Stimulated activated CD4-positive, alpha-beta T cell treated with anti-CD3 and anti-CD28 coated beads, Interleukin-1b, Interleukin-23, amount 100 ng/mL, for 1 hour (primary cell): Measurements from ENCODE around the gene GRIA4.

Source experiments
- DNase-seq, 2 donors: peaks; one replicate each; pipeline ENCODE4 v3.0.0-alpha.2; 2020; ENCODE audit warnings: low read depth in 2 of 2

The GRIA4 gene

GRCh38 chr11:105609832-105610781 is at the start of gene GRIA4:
GRIA4 (plus strand) TSS chr11:105610073; CDS start chr11:105610998, 925 bp downstream.
- DNase-seq = no peak

- DNase-seq = no peak
Measured at GRCh38 chr11:105573091-105573490, 36.8 kb upstream of the GRIA4 start.

GRCh38 chr11:105574974-105575373 is 34.9 kb upstream of the GRIA4 start:
- no peak for DNase-seq

DNA sequence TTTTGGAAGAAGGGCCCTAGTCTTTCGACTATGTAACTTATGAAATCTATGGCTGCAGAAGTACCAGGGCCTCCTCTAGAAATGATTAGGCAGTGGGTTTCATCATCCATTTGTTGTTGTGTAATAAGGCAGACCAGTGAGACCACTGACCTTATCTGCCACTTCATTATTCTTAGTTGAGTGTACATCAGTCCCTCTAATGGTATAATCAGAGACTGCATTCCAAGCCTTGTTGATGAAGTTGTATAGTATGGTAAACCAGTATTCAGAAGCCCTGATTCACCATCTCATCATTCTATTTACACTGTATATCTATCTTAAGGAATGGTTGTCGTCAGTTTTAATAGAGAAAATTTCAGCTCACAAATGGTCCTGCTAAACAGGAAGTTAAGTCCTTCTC is 32.2 kb upstream of the GRIA4 start:
- DNase-seq = no peak

DNA sequence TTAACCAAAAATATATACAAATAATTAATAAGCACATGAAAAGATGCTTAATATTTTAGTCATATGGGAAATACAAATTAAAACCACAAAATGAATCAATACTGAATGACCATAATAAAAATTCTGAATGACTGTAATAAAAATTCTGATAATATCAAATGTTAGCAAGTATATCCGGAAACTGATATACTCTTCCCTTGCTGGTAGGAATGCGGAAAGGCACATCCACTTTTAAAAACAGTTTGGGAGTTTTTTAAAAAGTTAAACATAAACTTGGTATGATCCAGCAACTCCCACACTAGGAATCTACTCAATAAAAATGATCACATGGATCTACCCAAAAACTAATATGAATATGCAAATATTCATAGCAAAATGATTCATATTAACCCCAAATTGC is 30.8 kb upstream of the GRIA4 start:
- DNase-seq = no peak

GRCh38 chr11:105582497-105582896 is 27.4 kb upstream of the GRIA4 start:
- no peak for DNase-seq

DNA sequence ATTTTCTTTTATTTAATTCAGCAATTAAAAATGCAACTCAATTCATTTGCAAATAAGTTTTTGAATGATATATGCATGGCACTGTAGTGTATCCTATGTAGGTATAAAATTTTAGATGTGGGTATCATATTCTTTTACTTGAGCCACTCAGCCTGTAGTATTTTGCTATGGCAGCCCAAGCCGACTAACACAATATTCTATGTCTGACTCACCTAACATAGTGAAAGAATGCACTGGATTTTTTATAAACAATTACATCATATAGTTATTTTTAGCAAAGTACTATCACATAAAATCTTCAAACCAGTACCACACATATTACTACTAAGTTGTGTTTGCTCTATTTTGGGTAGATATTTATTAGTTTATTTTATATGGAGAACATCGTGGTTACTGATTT is 21.9 kb upstream of the GRIA4 start:
- no peak for DNase-seq

GRCh38 chr11:105589346-105589745 is 20.5 kb upstream of the GRIA4 start:
- DNase-seq = no peak

- no peak for DNase-seq
Measured at GRCh38 chr11:105592035-105592434, 17.8 kb upstream of the GRIA4 start.

DNA sequence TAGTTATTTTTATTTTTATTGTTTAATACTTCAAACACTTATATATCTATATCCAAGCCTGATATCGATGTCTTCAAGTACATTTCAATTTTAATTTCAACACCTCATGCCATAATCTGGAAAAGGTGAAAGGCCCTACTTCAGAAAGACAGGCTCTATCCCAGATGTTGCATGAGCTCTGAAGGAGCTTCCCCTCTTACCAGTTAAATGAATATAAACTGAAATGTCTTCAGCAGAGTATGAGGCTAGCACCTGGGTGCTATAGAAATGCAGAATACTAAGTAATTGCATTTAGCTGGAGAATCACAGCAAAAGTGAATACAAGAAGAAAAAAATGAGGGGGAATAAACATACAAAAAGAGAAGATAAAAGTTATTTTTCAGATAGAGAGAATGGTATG is 11.5 kb upstream of the GRIA4 start:
- DNase-seq = no peak

DNA sequence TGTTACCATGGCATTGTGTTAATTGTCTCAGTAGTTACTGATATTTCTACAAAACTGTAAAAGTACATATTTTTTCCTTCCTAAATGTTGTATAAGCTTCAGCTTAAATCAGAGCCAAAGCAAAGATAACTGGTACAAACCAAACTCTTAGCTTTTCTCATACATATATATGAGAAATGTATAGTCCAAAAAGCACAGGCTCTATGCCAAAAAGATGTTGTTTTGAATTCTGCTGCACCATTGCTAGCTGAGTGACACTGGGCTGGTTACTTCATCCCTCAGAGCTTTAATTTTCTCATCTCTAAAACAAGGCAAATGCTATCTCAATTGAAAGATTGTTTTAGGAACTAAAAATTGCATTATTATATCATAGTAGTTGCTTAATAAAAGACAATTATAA is 6.7 kb upstream of the GRIA4 start:
- no peak for DNase-seq

- DNase-seq = no peak
Measured at GRCh38 chr11:105609341-105609781, 512 bp upstream of the GRIA4 start.

DNA sequence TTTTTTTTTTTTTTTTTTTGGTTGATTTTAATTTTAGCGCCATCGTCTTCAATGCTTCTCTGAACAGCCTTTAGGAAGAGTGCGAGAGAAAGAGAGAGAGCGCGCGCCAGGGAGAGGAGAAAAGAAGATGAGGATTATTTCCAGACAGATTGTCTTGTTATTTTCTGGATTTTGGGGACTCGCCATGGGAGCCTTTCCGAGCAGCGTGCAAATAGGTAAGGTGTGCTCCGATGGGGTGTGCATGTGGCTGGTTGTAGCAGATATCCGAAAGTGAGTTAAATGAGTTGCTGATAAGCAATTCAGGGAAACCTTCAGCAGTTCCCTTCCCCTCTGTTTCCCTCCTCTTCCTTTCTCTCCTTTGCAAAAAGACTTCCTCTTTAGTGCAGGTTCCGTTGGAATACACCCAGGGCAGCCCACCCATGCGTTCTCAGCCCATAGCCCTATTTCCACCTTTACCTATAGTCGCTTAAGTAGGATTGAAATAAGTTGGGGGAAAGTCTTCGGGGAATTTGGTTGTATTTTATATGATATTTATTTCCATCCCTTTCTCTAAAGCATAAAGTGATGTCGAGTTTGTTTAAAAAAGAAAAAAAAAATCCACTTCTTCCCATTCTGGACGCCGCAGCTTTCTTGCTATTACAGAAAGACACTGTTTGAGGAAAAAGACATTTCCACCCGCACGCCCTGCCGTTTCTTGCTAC is 1.1 kb downstream of the GRIA4 start:
- DNase-seq = no peak

DNA sequence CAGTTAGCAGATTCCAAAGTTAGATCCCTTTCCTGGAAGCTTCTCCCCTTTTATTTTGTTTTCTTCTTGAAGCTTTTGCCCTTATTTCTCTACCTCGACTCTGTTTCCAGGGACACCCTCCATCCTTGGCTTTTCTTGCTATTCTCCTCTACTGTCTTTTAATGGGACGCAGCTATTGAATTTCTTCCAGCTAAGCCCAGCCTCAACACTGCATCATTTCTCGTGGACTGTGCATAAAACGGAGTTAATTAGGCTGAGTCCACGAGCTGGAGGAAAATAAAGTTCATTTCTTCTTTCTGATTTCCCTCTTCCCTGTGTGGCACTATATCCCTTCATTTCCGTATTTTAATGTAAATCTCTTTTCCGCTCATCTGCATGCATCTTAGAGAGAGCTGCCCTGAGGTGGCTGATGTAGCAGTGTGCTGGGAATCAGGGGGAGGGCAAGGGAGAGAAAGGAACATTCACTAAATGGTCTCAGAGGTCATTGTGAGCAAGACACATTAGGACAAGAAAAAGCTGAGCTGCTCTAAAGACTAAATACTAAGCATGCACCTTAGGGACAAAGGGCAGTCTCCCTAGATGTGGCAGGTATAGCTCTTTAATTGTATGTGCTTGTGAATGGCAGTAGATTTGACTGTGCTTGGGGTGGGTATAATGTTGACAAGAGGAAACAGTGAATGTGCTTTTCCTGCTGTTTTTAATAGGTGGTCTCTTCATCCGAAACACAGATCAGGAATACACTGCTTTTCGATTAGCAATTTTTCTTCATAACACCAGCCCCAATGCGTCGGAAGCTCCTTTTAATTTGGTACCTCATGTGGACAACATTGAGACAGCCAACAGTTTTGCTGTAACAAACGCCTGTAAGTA is 1.9 kb downstream of the GRIA4 start:
- DNase-seq = no peak

DNA sequence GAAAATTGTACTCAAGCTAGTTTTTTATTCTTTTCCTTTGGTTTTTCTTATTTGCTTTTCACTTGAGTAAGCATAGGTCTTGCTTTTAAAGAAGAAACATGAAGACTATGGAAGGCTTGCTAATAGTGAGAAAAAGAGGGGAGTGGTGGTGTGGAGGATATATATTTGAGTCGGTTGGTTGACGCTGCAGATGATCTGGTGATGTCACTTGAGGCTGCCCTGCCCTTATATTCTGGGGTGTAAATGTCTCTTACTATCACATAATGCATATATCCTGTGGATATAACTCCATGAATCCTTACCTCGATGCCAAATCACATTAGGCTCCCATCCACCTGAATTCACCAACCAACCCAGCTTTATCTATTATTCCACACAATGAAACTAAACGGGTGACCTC is 2.9 kb downstream of the GRIA4 start:
- no peak for DNase-seq

GRCh38 chr11:105613183-105613582 is 3.3 kb downstream of the GRIA4 start:
- DNase-seq = no peak

- no peak for DNase-seq
Measured at GRCh38 chr11:105618343-105618955, 8.6 kb downstream of the GRIA4 start.

- no peak for DNase-seq
Measured at GRCh38 chr11:105619556-105619955, 9.7 kb downstream of the GRIA4 start.

DNA sequence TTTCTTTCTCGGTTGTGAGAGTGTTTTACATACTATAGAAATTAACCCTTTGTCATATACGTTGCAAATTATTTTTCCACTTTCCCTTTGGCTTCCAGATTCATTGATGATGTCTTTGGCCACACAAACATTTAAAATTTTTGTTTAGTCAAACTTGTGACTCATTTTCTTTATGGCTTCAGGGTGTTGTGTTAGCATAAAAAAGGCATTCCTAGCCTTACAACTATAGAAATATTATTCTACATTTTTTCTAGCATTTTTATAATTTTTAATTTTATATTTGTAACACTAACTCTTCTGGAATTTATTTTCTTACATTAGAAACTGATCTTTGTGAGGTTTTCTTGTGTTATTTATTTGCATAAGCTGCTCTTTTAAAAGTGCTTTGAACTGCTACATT is 12.1 kb downstream of the GRIA4 start:
- DNase-seq = no peak

GRCh38 chr11:105632316-105632715 is 22.4 kb downstream of the GRIA4 start:
- DNase-seq = no peak

GRCh38 chr11:105635466-105635865 is 25.6 kb downstream of the GRIA4 start:
- DNase-seq = no peak

DNA sequence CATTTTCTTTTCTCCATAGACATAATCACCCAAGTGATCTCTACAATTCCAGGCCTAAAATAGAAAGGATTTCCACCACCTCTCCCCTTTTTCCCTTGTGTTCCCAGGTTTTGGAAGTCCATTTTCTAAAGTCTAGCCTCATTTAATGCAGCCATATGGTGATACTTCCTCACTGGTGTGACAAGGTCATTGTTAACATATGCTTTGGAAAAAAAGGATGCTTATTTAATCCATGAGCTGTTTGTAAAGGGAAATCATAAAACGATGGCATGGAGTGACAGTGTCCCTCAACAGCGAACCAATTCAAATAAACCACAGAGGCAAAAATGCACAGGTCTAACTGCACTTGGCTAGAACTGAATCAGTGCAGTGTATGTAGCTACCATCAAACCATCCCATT is 26.6 kb downstream of the GRIA4 start:
- DNase-seq = no peak
